Coronary artery (tissue), 2 donors: Measurements from ENCODE around the gene MACROD2.

ENCODE experiments used
- DNase-seq: peaks from one replicate; pipeline ENCODE4 v3.0.0-alpha.2; 2017; ENCODE audit warnings: low spot score
- H3K27ac ChIP-seq, 2 donors: fragments of 200-600 bp; sonication (generic); one replicate each; pipeline ENCODE4 v1.5.1; 2016 to 2019
- H3K4me3 ChIP-seq: fragments of 200-600 bp; sonication (generic); 2 replicates; pipeline ENCODE4 v1.5.1; 2016; ENCODE audit warnings: mild to moderate bottlenecking, moderate library complexity
- TF ChIP-seq, protein P1 (sequence below): fragments of 200-600 bp; sonication (generic); IDR thresholded peaks from one replicate; pipeline ENCODE4 v1.5.1; 2019; ENCODE audit warnings: antibody characterized with exemption

MACROD2 gene

DNA sequence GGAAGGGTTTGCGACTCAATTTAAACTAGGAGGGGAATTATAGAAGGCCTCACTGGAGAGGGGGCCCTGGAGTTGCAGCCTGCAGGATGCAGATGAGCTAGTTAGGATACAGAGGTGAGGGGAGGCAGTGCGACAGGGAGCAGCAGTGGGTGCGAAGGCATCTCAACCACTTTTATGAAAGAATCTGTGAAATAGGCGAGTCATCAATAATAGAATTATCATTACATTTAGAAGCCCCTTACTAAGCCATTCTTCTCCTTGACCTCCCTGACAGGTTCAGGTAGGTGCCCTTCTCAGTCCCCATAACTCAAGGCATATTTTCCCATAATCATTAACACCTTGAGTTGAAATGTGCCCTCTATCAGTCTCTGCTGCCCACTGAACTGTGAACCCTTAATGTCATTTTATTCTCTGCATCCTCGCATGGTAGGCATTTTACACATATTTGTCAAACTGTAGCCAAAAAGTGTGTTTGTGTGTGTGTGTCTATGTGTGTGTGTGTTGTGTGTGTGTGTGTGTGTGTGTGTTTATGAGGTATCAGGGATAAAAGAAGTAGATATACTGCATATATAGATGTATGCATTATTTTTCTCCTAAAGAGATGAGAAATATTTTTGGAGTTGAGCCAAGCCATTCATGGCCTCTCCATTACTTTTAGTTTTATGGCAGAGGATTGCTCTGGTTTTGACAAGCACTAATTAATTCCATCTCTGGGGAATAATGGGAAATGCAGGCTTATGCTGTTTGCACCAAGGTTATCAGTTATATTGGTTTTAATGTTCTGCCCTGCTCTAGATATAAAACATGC is 1679.1 kb downstream of the MACROD2 start:
- Histone ChIP-seq H3K4me3 (no peak overlapping the region), H3K27ac (peak overlapping the region in 1 of 2 donors; percentile 54)
- TF ChIP-seq, protein P1, sequence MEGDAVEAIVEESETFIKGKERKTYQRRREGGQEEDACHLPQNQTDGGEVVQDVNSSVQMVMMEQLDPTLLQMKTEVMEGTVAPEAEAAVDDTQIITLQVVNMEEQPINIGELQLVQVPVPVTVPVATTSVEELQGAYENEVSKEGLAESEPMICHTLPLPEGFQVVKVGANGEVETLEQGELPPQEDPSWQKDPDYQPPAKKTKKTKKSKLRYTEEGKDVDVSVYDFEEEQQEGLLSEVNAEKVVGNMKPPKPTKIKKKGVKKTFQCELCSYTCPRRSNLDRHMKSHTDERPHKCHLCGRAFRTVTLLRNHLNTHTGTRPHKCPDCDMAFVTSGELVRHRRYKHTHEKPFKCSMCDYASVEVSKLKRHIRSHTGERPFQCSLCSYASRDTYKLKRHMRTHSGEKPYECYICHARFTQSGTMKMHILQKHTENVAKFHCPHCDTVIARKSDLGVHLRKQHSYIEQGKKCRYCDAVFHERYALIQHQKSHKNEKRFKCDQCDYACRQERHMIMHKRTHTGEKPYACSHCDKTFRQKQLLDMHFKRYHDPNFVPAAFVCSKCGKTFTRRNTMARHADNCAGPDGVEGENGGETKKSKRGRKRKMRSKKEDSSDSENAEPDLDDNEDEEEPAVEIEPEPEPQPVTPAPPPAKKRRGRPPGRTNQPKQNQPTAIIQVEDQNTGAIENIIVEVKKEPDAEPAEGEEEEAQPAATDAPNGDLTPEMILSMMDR: no peak

DNA sequence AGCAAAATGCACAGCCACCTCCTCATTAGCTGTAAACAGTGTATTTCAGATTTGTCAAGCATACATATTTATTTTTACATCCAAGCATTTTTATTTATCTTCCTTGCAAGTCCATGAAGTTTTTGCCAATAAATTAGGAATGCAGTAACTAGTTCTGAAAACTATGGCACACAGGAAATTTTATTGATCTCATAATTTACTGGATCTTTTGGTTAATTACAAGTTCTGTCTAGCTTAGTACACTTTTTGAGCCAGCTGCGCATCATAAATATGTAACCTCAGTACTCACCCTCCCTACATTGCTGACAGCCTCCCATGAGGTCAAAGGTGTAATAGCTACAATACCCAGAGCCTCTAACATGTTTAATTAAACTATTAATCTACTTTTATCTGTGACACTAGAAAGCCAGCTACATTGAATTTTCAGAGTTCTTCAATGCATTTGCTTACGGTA is 1679.8 kb downstream of the MACROD2 start:
- no peak overlapping the region for H3K4me3 ChIP-seq
- no peak overlapping the region for H3K27ac ChIP-seq

More for the DNA sequence above, 1679.1 kb downstream of the MACROD2 start:
- no peak for DNase-seq

DNA sequence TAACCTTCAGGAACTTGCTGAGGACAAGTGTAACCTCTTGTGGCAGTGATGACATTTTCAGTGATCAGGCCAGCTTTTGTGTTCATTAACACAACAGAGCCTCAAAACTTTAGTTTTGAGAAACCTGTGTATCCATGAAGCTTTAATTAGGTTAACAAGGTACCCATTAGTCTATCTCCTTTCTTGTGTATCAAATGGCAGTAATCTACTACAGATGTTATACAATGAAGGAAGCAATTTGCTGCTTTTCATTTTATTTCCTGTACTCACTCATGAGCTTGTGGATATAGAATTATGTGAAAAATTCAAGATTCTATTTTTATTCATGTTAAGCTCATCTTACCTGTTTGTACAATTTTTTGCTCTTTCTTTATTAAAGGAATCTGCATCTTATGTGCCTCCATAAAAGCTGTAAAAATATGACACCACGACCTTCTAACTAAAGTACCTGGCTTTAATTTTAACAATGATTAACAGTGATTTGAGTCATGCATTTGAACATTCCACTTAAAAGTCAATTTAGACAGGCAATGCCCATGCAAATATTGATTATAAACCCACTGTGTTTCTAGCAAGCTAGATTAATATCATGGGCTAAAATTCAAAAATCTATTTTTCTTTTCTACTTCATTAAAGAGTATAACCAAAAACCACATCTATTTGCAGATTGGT is 1680.6 kb downstream of the MACROD2 start:
- DNase-seq: no peak
- TF ChIP-seq, protein P1: no peak
- no peak overlapping the region for H3K27ac ChIP-seq
- H3K4me3 ChIP-seq: no peak overlapping the region

More for the DNA sequence above, 1679.8 kb downstream of the MACROD2 start:
- TF ChIP-seq, protein P1: no peak
- DNase-seq: no peak

DNA sequence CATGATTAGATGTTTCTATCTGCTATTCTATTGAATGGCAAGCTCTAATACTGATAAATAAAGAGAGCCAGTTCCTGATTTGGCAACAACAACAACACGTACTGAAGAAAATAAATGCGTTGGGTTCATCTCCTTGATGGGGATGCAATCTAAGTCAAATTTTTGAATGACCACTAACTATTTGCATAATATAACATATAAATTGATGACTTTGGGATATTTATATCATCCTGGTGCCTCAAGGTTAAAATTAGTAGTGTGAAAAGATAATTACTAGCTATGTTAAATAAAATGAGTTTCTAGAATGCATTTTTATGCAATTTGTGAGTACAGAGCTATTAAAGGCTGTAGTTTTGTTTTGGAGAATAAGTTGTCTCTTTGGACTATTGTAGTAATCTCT is 1681.5 kb downstream of the MACROD2 start:
- no peak for DNase-seq
- Histone ChIP-seq H3K27ac (no peak overlapping the region), H3K4me3 (no peak overlapping the region)
- TF ChIP-seq, protein P1: no peak

DNA sequence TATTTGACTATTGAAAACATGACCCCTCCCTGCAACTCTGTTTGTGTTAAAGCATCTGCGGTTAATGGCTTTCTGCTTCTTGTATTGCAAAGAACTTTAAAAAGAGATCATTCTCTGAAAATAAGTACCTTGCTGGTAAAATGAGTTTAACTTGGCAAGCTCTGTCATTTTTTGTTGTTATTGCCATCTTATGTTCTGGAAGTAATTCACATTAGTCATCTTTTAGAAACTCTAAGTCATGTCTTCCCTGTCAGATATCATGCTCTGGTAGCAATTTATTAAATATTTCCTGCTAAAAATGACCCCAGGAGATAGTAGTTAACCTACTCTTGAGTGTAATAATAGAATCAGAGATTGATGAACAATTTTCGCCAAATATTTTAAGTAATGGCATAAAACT is 1687.4 kb downstream of the MACROD2 start:
- Histone ChIP-seq H3K27ac (no peak overlapping the region), H3K4me3 (no peak overlapping the region)
- TF ChIP-seq, protein P1: no peak
- no peak for DNase-seq

DNA sequence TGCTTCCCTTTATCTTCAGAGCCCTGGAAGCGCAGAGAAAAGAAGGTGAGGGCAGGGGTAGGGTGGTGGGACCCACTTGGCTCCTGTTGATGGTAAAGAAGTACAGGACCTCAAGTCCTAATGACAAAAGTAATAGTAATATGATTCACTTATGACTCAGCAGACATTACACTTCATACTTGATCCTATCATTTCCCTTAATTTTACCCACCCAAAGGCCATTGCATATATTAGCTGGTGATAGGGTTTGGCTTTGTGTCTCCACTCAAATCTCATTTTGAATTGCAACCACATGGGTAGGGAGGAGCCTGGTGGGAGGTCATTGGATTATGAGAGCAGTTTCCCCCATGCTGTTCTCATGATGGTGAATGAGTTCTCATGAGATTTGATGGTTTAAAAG is 1697.3 kb downstream of the MACROD2 start:
- Histone ChIP-seq H3K27ac (no peak overlapping the region), H3K4me3 (no peak overlapping the region)
- no peak for DNase-seq
- TF ChIP-seq, protein P1: no peak
